Measurements from ENCODE around the gene SSTR4.

The SSTR4 gene

DNA sequence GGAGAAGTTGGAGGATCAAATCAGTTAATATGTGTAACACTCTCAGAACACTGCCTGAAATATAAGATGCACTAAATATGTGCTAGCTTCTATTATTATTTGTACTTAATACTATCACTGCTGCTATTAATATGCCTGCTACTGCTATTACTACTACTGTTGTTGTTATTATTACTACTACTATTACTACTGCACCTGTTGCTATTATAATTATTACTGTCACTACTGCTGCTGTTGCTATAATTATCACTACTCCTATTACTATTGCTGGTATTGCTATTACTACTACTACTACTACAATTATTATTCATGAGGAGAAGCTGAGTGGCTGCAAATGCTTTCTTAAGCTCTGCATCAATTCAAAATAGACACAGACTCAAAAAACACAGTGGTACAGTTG lies 16.7 kb upstream of the SSTR4 start:
- Histone ChIP-seq H3K4me1 (peaks cover 0 to 2% (median 0%) of the 10 kb centered on the region in 4 donors), H3K27me3 (no peaks in the 10 kb centered on the region), H3K27ac (no peak overlapping the region), H3K4me3 (no peak overlapping the region), H3K9me3 (no peaks in the 10 kb centered on the region), H3K36me3 (no peaks in the 10 kb centered on the region)
- intact Hi-C loops (cut with DNase I; ENCODE audit: low total_unique reads), result no loop called here
- TF ChIP-seq, protein P1, sequence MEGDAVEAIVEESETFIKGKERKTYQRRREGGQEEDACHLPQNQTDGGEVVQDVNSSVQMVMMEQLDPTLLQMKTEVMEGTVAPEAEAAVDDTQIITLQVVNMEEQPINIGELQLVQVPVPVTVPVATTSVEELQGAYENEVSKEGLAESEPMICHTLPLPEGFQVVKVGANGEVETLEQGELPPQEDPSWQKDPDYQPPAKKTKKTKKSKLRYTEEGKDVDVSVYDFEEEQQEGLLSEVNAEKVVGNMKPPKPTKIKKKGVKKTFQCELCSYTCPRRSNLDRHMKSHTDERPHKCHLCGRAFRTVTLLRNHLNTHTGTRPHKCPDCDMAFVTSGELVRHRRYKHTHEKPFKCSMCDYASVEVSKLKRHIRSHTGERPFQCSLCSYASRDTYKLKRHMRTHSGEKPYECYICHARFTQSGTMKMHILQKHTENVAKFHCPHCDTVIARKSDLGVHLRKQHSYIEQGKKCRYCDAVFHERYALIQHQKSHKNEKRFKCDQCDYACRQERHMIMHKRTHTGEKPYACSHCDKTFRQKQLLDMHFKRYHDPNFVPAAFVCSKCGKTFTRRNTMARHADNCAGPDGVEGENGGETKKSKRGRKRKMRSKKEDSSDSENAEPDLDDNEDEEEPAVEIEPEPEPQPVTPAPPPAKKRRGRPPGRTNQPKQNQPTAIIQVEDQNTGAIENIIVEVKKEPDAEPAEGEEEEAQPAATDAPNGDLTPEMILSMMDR (IDR thresholded peaks at IDR 0.05), result no peak
- DNase-seq, result no peak

- H3K4me3 ChIP-seq, result no peak overlapping the region
- no peaks in the 10 kb centered on the region for H3K27me3 ChIP-seq
- intact Hi-C loops (cut with DNase I; ENCODE audit: low total_unique reads), result no loop called here
- H3K27ac ChIP-seq, result no peak overlapping the region
- DNase-seq, result no peak
- H3K36me3 ChIP-seq, result no peaks in the 10 kb centered on the region
- no peaks in the 10 kb centered on the region for H3K4me1 ChIP-seq
- no peaks in the 10 kb centered on the region for H3K9me3 ChIP-seq
- TF ChIP-seq, protein P1 (IDR thresholded peaks at IDR 0.05), result no peak
Observed at GRCh38 chr20:23018941-23019340, 16.2 kb upstream of the SSTR4 start.

DNA sequence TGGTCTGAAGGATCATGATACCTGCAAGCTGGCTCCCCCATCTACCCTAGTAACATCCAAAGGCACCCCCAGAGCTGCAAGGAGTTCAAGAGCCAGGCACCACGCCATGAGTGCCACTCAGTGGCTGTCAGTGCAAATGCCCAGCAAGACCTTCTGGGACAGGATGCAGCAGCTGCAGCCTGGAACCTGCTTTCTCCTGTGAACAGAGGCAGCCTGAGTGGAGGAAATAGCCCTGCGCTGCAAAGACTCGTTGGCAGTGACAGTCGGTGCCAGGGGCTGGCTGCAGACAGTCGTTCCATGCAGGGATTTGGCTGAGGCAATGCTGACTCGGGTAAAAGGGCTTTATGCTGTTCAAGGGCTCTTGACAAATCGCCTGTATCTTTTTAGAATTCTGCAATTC lies 15.7 kb upstream of the SSTR4 start:
- Histone ChIP-seq H3K4me1 (no peaks in the 10 kb centered on the region), H3K27ac (no peak overlapping the region), H3K27me3 (no peaks in the 10 kb centered on the region), H3K9me3 (no peaks in the 10 kb centered on the region), H3K4me3 (no peak overlapping the region), H3K36me3 (no peaks in the 10 kb centered on the region)
- DNase-seq, result no peak
- intact Hi-C loops (cut with DNase I; ENCODE audit: low total_unique reads), result no loop called here
- TF ChIP-seq, protein P1 (IDR thresholded peaks at IDR 0.05), result no peak

GRCh38 chr20:23020230-23021018 lies 14.7 kb upstream of the SSTR4 start:
- intact Hi-C loops (cut with DNase I; ENCODE audit: low total_unique reads), result no loop called here
- H3K4me1 ChIP-seq, result no peaks in the 10 kb centered on the region

GRCh38 chr20:23021541-23021940 lies 13.6 kb upstream of the SSTR4 start:
- DNase-seq, result no peak
- intact Hi-C loops (cut with DNase I; ENCODE audit: low total_unique reads), result no loop called here
- H3K36me3 ChIP-seq, result no peaks in the 10 kb centered on the region

More at GRCh38 chr20:23020230-23021018, 14.7 kb upstream of the SSTR4 start:
- no peaks in the 10 kb centered on the region for H3K9me3 ChIP-seq
- no peak for DNase-seq
- H3K27me3 ChIP-seq, result no peaks in the 10 kb centered on the region
- no peak overlapping the region for H3K4me3 ChIP-seq
- no peaks in the 10 kb centered on the region for H3K36me3 ChIP-seq
- TF ChIP-seq, protein P1 (IDR thresholded peaks at IDR 0.05), result no peak
- no peak overlapping the region for H3K27ac ChIP-seq

More at GRCh38 chr20:23021541-23021940, 13.6 kb upstream of the SSTR4 start:
- no peak overlapping the region for H3K27ac ChIP-seq
- no peaks in the 10 kb centered on the region for H3K27me3 ChIP-seq
- H3K9me3 ChIP-seq, result no peaks in the 10 kb centered on the region
- H3K4me1 ChIP-seq, result no peaks in the 10 kb centered on the region
- TF ChIP-seq, protein P1 (IDR thresholded peaks at IDR 0.05), result no peak
- no peak overlapping the region for H3K4me3 ChIP-seq
